PC-3 (cell line): ENCODE measurements around the gene TUBB1. TPM values are rescaled to one million over a fixed set of nuclear protein-coding genes. Genes with fewer than 3 reads are reported as not detected.

ENCODE experiments used
- ATAC-seq: fragments of 200-7000 bp; cut with Tn5 transposase; 2 replicates; pipeline ENCODE4 v1.9.1; 2020; ENCODE audit warnings: mild to moderate bottlenecking, moderate library complexity
- BruUV-seq: library from RNA; stranded (reverse); fragments of 400-500 nt; replicated peaks from 2 replicates; lab custom pipeline; 2021; lab: Mats Ljungman, UMichigan
- CTCF ChIA-PET: fragments of 300-600 bp; sonication (Branson Sonifier 250); formaldehyde crosslinking; loops from one replicate; lab custom pipeline; 2022; ENCODE audit warnings: antibody characterized with exemption; lab: Charles Lee
- POLR2A ChIA-PET: fragments of 300-600 bp; sonication (Branson Sonifier 250); formaldehyde crosslinking; loops from one replicate; lab custom pipeline; 2022; ENCODE audit warnings: antibody characterized with exemption; ENCODE audit not compliant: unreplicated experiment; lab: Charles Lee
- DNase-seq: peaks from one replicate; pipeline ENCODE4 v3.0.0-alpha.2; 2015
- H2AFZ ChIP-seq: fragments of 300-600 bp; sonication (generic); 2 replicates; pipeline ENCODE4 v1.6.0; 2016; ENCODE audit warnings: antibody characterized with exemption, low read length
- H3F3A ChIP-seq: fragments of 300-600 bp; sonication (generic); one replicate; pipeline ENCODE4 v1.6.0; 2017; ENCODE audit warnings: antibody characterized with exemption, low read length, control low read depth, mild to moderate bottlenecking; ENCODE audit not compliant: unreplicated experiment
- H3K27ac ChIP-seq: fragments of 300-600 bp; sonication (generic); 2 replicates; pipeline ENCODE4 v1.5.1; 2016; ENCODE audit warnings: mild to moderate bottlenecking, low read length
- H3K27me3 ChIP-seq: fragments of 300-600 bp; sonication (generic); 2 replicates; pipeline ENCODE4 v1.6.1; 2016; ENCODE audit warnings: low read length, mixed read lengths
- H3K36me3 ChIP-seq: fragments of 300-600 bp; sonication (generic); 2 replicates; pipeline ENCODE4 v1.6.1; 2016; ENCODE audit warnings: low read depth, mixed run types, low read length, mixed read lengths
- H3K4me1 ChIP-seq: fragments of 300-600 bp; sonication (generic); 2 replicates; pipeline ENCODE4 v1.5.1; 2016; ENCODE audit warnings: low read length; ENCODE audit not compliant: insufficient read depth
- H3K4me2 ChIP-seq: fragments of 300-600 bp; sonication (generic); 2 replicates; pipeline ENCODE4 v1.6.0; 2016; ENCODE audit warnings: low read length
- H3K4me3 ChIP-seq: fragments of 300-600 bp; sonication (generic); 2 replicates; pipeline ENCODE4 v1.5.1; 2016; ENCODE audit warnings: mild to moderate bottlenecking, low read length, mixed read lengths
- H3K79me2 ChIP-seq: fragments of 300-600 bp; sonication (generic); 2 replicates; pipeline ENCODE4 v1.6.1; 2017; ENCODE audit warnings: low read length, mixed read lengths
- H3K9ac ChIP-seq: fragments of 300-600 bp; sonication (generic); 2 replicates; pipeline ENCODE4 v1.6.0; 2016; ENCODE audit warnings: mild to moderate bottlenecking, low read length
- H3K9me2 ChIP-seq: fragments of 300-600 bp; sonication (generic); replicated peaks from 2 replicates; pipeline ENCODE4 v1.6.1; 2016; ENCODE audit warnings: mixed run types, low read length, mixed read lengths
- H3K9me3 ChIP-seq: fragments of 300-600 bp; sonication (generic); 2 replicates; pipeline ENCODE4 v1.6.1; 2016; ENCODE audit warnings: low read length, mixed read lengths
- H4K20me1 ChIP-seq: fragments of 300-600 bp; sonication (generic); 2 replicates; pipeline ENCODE4 v1.6.1; 2016; ENCODE audit warnings: low read length, mixed read lengths
- EZH2 ChIP-seq: fragments of 300-600 bp; sonication (generic); IDR thresholded peaks from one replicate; pipeline ENCODE4 v1.6.1; 2017; ENCODE audit warnings: antibody characterized with exemption, mild to moderate bottlenecking, low read length; ENCODE audit not compliant: unreplicated experiment
- EZH2phosphoT487 ChIP-seq: fragments of 300-600 bp; sonication (generic); IDR thresholded peaks from 2 replicates; pipeline ENCODE4 v1.6.1; 2018; ENCODE audit warnings: mild to moderate bottlenecking, antibody characterized with exemption, low read length, borderline replicate concordance
- intact Hi-C: fragments of 100-400 bp; cut with micrococcal nuclease; formaldehyde crosslinking; loops from 2 replicates; pipeline ENCODE4 v1.9.0; 2023
- total RNA-seq: library from RNA; depleted of rRNA; stranded (reverse); fragments of >200 nt; gene quantifications from 2 replicates; pipeline ENCODE4 v1.2.3, GENCODE V29; 2014
- TF ChIP-seq, protein P1 (sequence below): fragments of 300-600 bp; sonication (generic); conservative IDR thresholded peaks from 2 replicates; pipeline ENCODE4 v1.5.1; 2017; ENCODE audit warnings: antibody characterized with exemption, low read depth, mild to moderate bottlenecking, low read length

TUBB1 gene
- total RNA-seq, 1 experiment from 2014 or later = not detected

DNA sequence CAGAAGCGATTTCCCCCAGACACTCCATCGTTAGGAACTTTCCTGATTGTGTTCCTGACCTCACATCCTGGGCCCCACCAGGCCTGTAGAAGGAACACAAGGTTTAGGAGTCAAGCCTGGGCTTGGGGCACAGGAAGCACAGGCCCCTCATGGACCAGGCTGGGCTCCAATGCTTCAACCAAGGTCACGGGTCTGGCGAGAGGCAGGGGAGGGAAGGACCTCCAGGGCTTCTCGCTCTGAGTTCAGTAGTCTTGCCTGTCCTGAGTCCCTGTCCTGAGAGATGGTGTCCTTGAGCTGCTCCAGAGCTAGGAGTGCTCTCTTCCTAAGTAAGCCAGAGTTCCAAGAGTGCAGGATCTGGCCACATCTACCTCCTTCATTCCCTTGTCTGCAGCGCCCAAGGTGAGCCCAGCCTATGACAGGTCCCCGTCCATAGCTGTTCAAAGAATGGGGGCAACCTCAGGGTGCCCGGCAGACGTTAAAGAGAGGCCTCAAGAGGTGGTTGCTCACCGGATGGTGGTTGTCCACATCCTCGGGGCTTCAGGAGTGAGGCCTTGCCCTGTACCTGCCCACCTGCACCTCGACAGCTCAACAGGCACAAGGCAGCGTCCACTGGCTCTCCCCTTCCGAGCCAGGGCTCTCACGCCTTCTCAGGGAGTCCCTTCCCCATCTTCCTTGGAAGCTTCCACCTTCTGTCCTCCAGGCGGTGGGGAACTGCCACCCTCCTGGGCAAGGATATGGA lies 1.6 kb upstream of the TUBB1 start:
- ChIA-PET CTCF (interaction anchor here (0.6 kb wide), 1 partner anchor 15 kb away, joined by 3 read pairs; the partner anchor contains the start of gene ATP5F1E), POLR2A (interaction anchor here (0.6 kb wide), 1 partner anchor 14 kb away, joined by 3 read pairs; the partner anchor contains the start of gene ATP5F1E)
- TF ChIP-seq, protein P1, sequence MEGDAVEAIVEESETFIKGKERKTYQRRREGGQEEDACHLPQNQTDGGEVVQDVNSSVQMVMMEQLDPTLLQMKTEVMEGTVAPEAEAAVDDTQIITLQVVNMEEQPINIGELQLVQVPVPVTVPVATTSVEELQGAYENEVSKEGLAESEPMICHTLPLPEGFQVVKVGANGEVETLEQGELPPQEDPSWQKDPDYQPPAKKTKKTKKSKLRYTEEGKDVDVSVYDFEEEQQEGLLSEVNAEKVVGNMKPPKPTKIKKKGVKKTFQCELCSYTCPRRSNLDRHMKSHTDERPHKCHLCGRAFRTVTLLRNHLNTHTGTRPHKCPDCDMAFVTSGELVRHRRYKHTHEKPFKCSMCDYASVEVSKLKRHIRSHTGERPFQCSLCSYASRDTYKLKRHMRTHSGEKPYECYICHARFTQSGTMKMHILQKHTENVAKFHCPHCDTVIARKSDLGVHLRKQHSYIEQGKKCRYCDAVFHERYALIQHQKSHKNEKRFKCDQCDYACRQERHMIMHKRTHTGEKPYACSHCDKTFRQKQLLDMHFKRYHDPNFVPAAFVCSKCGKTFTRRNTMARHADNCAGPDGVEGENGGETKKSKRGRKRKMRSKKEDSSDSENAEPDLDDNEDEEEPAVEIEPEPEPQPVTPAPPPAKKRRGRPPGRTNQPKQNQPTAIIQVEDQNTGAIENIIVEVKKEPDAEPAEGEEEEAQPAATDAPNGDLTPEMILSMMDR = no peak
- no peak for TF ChIP-seq EZH2phosphoT487
- TF ChIP-seq EZH2 = no peak
- no TSS peak for BruUV-seq
- H3K4me2 ChIP-seq = no peak overlapping the region
- H3K9me2 ChIP-seq = no peaks in the 10 kb centered on the region
- no peaks in the 10 kb centered on the region for H3K79me2 ChIP-seq
- no peaks in the 10 kb centered on the region for H3K36me3 ChIP-seq
- no peak overlapping the region for H3K9ac ChIP-seq
- no peak overlapping the region for H3K27ac ChIP-seq
- no peak overlapping the region for H2AFZ ChIP-seq
- DNase-seq (no peak), ATAC-seq (no peak)
- no peaks in the 10 kb centered on the region for H4K20me1 ChIP-seq
- H3K9me3 ChIP-seq = no peaks in the 10 kb centered on the region
- H3K4me3 ChIP-seq = no peak overlapping the region
- no peaks in the 10 kb centered on the region for H3K27me3 ChIP-seq
- no peaks in the 10 kb centered on the region for H3F3A ChIP-seq
- peaks cover 17% of the 10 kb centered on the region for H3K4me1 ChIP-seq
- intact Hi-C loops = no loop called here

- Histone ChIP-seq H3K9me3 (no peaks in the 10 kb centered on the region), H3K4me2 (no peak overlapping the region), H3K9ac (no peak overlapping the region), H3K27me3 (no peaks in the 10 kb centered on the region), H3K4me1 (peaks cover 17% of the 10 kb centered on the region), H3K36me3 (peaks cover 5% of the 10 kb centered on the region; the same call in 1 of the 2 replicates), H3K27ac (no peak overlapping the region), H3F3A (no peaks in the 10 kb centered on the region), H2AFZ (no peak overlapping the region), H4K20me1 (no peaks in the 10 kb centered on the region), H3K9me2 (no peaks in the 10 kb centered on the region), H3K79me2 (no peaks in the 10 kb centered on the region), H3K4me3 (no peak overlapping the region)
- intact Hi-C loops = no loop called here
- DNase-seq (no peak), ATAC-seq (no peak)
- ChIA-PET POLR2A (no interaction called here), CTCF (no interaction called here)
- no TSS peak for BruUV-seq
- TF ChIP-seq, protein P1 = no peak
- TF ChIP-seq EZH2phosphoT487 = no peak
- no peak for TF ChIP-seq EZH2
These were observed 412 bp upstream of the TUBB1 start for GRCh38 chr20:59018817-59019216.
